Erythroblast (primary cell): ENCODE data around the gene CEP85.

Source experiments
- GATA1 ChIP-seq: IDR thresholded peaks from 2 replicates; pipeline ENCODE4 v1.6.1; 2011; ENCODE audit warnings: low read depth, mild to moderate bottlenecking, control low read depth, low read length, moderate library complexity
- POLR2A ChIP-seq: IDR thresholded peaks from 2 replicates; pipeline ENCODE4 v1.6.1; 2011; ENCODE audit warnings: mild to moderate bottlenecking, low read length

DNA sequence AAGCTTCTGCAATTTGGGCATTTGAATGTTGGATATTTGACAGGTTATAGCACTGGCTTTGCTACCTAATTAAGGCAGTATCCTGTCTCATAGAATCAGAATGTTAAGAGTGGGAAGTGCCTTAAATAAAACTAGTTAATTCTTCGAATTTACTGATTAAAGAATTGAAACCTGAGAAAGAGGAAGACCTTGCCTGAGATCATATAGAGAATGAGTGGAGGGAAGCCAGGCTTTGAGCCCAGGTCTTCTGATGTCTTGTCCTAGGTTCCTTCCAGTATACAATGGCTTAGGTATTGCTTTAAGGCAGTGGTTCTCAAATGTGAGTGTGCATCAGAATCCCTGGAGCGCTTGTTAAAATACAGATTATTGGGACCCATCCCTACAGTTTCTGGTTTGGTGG, 25.0 kb downstream of the CEP85 start:
- TF ChIP-seq POLR2A (no peak), GATA1 (no peak)
